ENCODE results near the gene PDE9A.
"Not testable (repeated sequence)": the region's sequence is repeated elsewhere in the genome, so short reads cannot be mapped to it uniquely, and the experiment has no call there.

DNA sequence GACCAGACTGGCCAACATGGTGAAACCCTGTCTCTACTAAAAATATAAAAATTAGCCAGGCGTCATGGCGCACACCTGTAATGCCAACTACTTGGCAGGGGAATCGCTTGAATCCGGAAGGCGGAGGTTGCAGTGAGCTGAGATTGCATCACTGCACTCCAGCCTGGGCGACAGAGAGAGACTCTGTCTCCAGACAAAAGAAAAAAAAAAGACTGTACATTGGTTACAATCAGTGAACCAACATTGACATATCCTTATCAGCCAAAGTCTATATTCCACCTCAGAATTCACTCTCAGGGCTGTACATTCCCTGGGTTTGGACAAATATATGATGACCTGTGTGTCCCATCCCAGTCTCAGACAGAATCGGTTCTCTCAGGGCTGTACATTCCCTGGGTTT is 62.0 kb downstream of the PDE9A start:
- not testable (repeated sequence) for TF ChIP-seq ELF4 (IDR thresholded peaks at IDR 0.05); BHLHE40 (IDR thresholded peaks at IDR 0.05; ENCODE audit: borderline replicate concordance); SP1 (IDR thresholded peaks at IDR 0.05); FOXM1 (IDR thresholded peaks at IDR 0.05; ENCODE audit: borderline replicate concordance); TARDBP (IDR thresholded peaks at IDR 0.05); FOXA1 (IDR thresholded peaks at IDR 0.05)
